BLaER1 (cell line): ENCODE measurements around the gene MAPRE2.

Source experiments
- H3K27ac ChIP-seq: shearing (Covaris generic); formaldehyde crosslinking; 2 replicates; pipeline ENCODE4 v1.8.1; 2022
- H3K27me3 ChIP-seq: shearing (Covaris generic); formaldehyde crosslinking; 2 replicates; pipeline ENCODE4 v1.8.1; 2022
- H3K36me3 ChIP-seq: shearing (Covaris generic); formaldehyde crosslinking; 2 replicates; pipeline ENCODE4 v1.8.1; 2022
- H3K4me1 ChIP-seq: shearing (Covaris generic); formaldehyde crosslinking; 2 replicates; pipeline ENCODE4 v1.8.1; 2022
- H3K4me2 ChIP-seq: shearing (Covaris generic); formaldehyde crosslinking; 2 replicates; pipeline ENCODE4 v1.8.1; 2022
- H3K4me3 ChIP-seq: shearing (Covaris generic); formaldehyde crosslinking; 2 replicates; pipeline ENCODE4 v1.8.1; 2022
- H3K9ac ChIP-seq: shearing (Covaris generic); formaldehyde crosslinking; 2 replicates; pipeline ENCODE4 v1.8.1; 2022
- H3K9me3 ChIP-seq: shearing (Covaris generic); formaldehyde crosslinking; 2 replicates; pipeline ENCODE4 v1.8.1; 2022
- H4K20me1 ChIP-seq: shearing (Covaris generic); formaldehyde crosslinking; 2 replicates; pipeline ENCODE4 v1.8.1; 2022
- Cebpa-rat ChIP-seq: shearing (Covaris generic); IDR thresholded peaks from 2 replicates; pipeline ENCODE4 v1.8.1; 2022

Gene MAPRE2

GRCh38 chr18:35010993-35011392 lies 30.2 kb upstream of the MAPRE2 start:
- Histone ChIP-seq H3K4me3 (no peak overlapping the region), H3K4me1 (no peaks in the 10 kb centered on the region), H3K27me3 (no peaks in the 10 kb centered on the region), H3K27ac (no peak overlapping the region), H3K4me2 (no peak overlapping the region), H3K9ac (no peak overlapping the region), H3K36me3 (no peaks in the 10 kb centered on the region), H3K9me3 (no peaks in the 10 kb centered on the region), H4K20me1 (no peaks in the 10 kb centered on the region)
- no peak for TF ChIP-seq Cebpa-rat

GRCh38 chr18:35019933-35020332 lies 21.3 kb upstream of the MAPRE2 start:
- Histone ChIP-seq H3K36me3 (no peaks in the 10 kb centered on the region), H3K9me3 (no peaks in the 10 kb centered on the region), H3K4me2 (no peak overlapping the region), H3K4me3 (no peak overlapping the region), H3K4me1 (peaks cover 6% of the 10 kb centered on the region; the same call in 1 of the 2 replicates), H3K9ac (no peak overlapping the region), H3K27me3 (no peaks in the 10 kb centered on the region), H4K20me1 (no peaks in the 10 kb centered on the region), H3K27ac (no peak overlapping the region)
- TF ChIP-seq Cebpa-rat: no peak

DNA sequence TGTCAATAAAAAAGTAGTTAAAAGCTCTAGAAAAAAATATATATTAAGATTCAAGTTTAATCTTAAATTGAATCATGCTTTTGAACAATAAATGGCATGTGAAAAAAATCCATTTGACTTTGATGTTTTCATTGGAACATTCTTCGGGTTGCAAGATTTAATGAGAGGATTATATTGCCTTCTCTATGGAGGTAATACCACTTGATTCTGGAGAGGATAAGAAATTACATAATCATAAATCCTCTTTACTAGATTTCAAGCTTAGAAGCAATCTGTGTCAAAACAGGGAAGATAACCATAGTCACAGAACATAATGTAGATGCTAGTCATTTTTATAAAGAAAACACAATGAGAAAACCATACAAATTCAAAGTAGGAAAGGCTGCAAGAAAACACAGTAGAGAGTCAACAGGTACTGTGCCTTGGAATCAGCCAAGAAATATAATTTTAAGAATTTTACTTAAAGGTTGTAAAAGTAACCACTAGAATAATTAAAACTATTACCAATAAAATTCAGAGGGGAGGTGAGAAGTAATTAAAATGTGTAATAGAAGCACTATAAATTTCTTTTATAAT lies 18.7 kb upstream of the MAPRE2 start:
- H3K9me3 ChIP-seq: no peaks in the 10 kb centered on the region
- no peak overlapping the region for H3K27ac ChIP-seq
- H3K4me3 ChIP-seq: no peak overlapping the region
- H3K27me3 ChIP-seq: no peaks in the 10 kb centered on the region
- no peaks in the 10 kb centered on the region for H4K20me1 ChIP-seq
- TF ChIP-seq Cebpa-rat: no peak
- H3K4me1 ChIP-seq: no peaks in the 10 kb centered on the region
- no peak overlapping the region for H3K4me2 ChIP-seq
- no peak overlapping the region for H3K9ac ChIP-seq
- H3K36me3 ChIP-seq: no peaks in the 10 kb centered on the region

GRCh38 chr18:35024196-35024595 lies 17.0 kb upstream of the MAPRE2 start:
- H3K9me3 ChIP-seq: no peaks in the 10 kb centered on the region
- H3K27me3 ChIP-seq: no peaks in the 10 kb centered on the region
- H4K20me1 ChIP-seq: no peaks in the 10 kb centered on the region
- no peak overlapping the region for H3K4me2 ChIP-seq
- H3K4me1 ChIP-seq: peaks cover 1% of the 10 kb centered on the region
- no peak overlapping the region for H3K27ac ChIP-seq
- TF ChIP-seq Cebpa-rat: no peak
- no peaks in the 10 kb centered on the region for H3K36me3 ChIP-seq
- no peak overlapping the region for H3K9ac ChIP-seq
- H3K4me3 ChIP-seq: no peak overlapping the region

GRCh38 chr18:35024965-35025364 lies 16.2 kb upstream of the MAPRE2 start:
- Histone ChIP-seq H3K4me3 (no peak overlapping the region), H3K27ac (no peak overlapping the region), H3K9ac (no peak overlapping the region), H3K9me3 (no peaks in the 10 kb centered on the region), H3K27me3 (no peaks in the 10 kb centered on the region), H3K4me2 (no peak overlapping the region), H3K4me1 (peaks cover 9% of the 10 kb centered on the region), H3K36me3 (no peaks in the 10 kb centered on the region), H4K20me1 (no peaks in the 10 kb centered on the region)
- no peak for TF ChIP-seq Cebpa-rat

- Histone ChIP-seq H3K9ac (no peak overlapping the region), H3K4me2 (no peak overlapping the region), H3K4me1 (peaks cover 17% of the 10 kb centered on the region), H3K27ac (no peak overlapping the region), H3K4me3 (no peak overlapping the region), H4K20me1 (no peaks in the 10 kb centered on the region), H3K9me3 (no peaks in the 10 kb centered on the region), H3K36me3 (no peaks in the 10 kb centered on the region), H3K27me3 (no peaks in the 10 kb centered on the region)
- TF ChIP-seq Cebpa-rat: no peak
Observed at GRCh38 chr18:35026407-35027061, 14.7 kb upstream of the MAPRE2 start.

- H3K36me3 ChIP-seq: no peaks in the 10 kb centered on the region
- H4K20me1 ChIP-seq: no peaks in the 10 kb centered on the region
- no peak overlapping the region for H3K27ac ChIP-seq
- no peak overlapping the region for H3K4me3 ChIP-seq
- no peak overlapping the region for H3K4me2 ChIP-seq
- no peaks in the 10 kb centered on the region for H3K9me3 ChIP-seq
- no peak for TF ChIP-seq Cebpa-rat
- no peak overlapping the region for H3K9ac ChIP-seq
- H3K4me1 ChIP-seq: peaks cover 17% of the 10 kb centered on the region
- no peaks in the 10 kb centered on the region for H3K27me3 ChIP-seq
Observed at GRCh38 chr18:35027206-35027605, 14.0 kb upstream of the MAPRE2 start.

DNA sequence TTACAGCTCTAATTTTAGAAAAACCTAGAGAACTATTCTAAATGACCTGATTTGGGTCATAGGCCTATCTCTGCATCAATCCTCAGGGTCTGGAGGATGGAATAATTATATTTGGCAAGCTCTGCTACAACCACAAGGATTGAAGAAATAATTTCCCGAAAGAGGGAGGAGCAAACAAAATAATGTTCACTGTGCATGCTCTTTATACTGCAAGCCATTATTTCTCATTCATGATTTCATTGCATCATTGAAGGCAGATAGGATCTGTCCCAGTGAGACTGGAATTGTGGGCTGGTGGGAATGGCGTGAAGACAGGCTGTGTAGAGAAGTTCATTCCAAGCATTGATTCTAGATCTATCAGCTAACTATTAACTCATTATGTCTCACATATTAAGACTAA lies 12.7 kb upstream of the MAPRE2 start:
- Histone ChIP-seq H3K36me3 (no peaks in the 10 kb centered on the region), H3K9me3 (no peaks in the 10 kb centered on the region), H3K27ac (no peak overlapping the region), H3K4me2 (no peak overlapping the region), H3K9ac (no peak overlapping the region), H3K4me3 (no peak overlapping the region), H3K27me3 (no peaks in the 10 kb centered on the region), H4K20me1 (no peaks in the 10 kb centered on the region), H3K4me1 (peaks cover 23% of the 10 kb centered on the region)
- TF ChIP-seq Cebpa-rat: no peak

DNA sequence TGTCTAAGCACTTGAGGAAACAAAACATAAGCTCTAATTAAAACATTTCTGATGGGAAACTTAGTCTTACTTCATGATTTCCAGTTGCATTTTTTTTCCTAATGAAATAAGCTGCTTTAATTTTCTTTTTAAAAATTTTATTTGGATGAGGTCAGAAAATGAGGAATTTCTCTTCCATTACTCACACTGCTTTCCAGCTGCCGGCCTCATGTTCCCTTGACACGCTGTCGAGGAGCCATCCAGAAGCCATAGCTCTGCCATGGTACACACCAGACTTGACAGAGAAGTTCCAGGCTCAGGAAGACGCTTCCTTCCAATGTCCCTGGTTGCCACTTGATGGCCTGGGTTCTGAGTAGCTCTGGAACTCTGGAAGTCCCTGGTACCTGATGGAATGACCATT lies 12.1 kb upstream of the MAPRE2 start:
- Histone ChIP-seq H3K27ac (peak overlapping the region; percentile 81; the same call in 1 of the 2 replicates), H4K20me1 (no peaks in the 10 kb centered on the region), H3K9me3 (no peaks in the 10 kb centered on the region), H3K4me2 (peak overlapping the region; percentile 85), H3K9ac (no peak overlapping the region), H3K4me1 (peaks cover 23% of the 10 kb centered on the region), H3K27me3 (no peaks in the 10 kb centered on the region), H3K36me3 (no peaks in the 10 kb centered on the region), H3K4me3 (no peak overlapping the region)
- no peak for TF ChIP-seq Cebpa-rat

DNA sequence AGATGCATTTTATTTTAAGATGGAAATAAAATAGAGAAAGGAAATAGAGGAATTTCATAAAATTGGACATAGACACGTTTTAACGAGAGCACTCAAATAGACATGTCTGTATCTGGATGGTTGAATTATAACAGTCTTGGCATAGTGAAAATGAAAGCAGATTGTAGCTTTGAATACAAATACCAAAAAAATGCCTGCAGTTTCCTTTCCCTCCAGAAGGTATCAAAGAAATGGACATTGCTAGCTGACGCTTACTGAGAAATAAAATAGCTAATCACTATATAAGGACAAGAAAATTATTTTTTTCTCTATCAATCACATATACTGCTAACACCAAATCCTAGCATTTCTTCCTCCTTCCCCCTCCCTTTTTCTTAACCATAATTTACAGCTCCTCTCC lies 11.4 kb upstream of the MAPRE2 start:
- no peaks in the 10 kb centered on the region for H3K9me3 ChIP-seq
- H3K36me3 ChIP-seq: no peaks in the 10 kb centered on the region
- H3K27ac ChIP-seq: peak overlapping the region; percentile 81
- H4K20me1 ChIP-seq: no peaks in the 10 kb centered on the region
- H3K4me1 ChIP-seq: peaks cover 23% of the 10 kb centered on the region
- peak overlapping the region; percentile 85 for H3K4me2 ChIP-seq
- no peak for TF ChIP-seq Cebpa-rat
- peak overlapping the region; percentile 61 for H3K9ac ChIP-seq
- H3K27me3 ChIP-seq: no peaks in the 10 kb centered on the region
- peak overlapping the region; percentile 32 for H3K4me3 ChIP-seq
